HG02678 (cell line): ENCODE data around the gene CRLF1.
A peak's percentile ranks its signal among the peaks of the same experiment; 100 is the strongest.

Source experiments
- ATAC-seq: cut with Tn5 transposase; IDR thresholded peaks from one replicate; pipeline ENCODE4 v1.9.1; 2021; ENCODE audit warnings: mild to moderate bottlenecking, moderate library complexity; ENCODE audit not compliant: unreplicated experiment

The CRLF1 gene

DNA sequence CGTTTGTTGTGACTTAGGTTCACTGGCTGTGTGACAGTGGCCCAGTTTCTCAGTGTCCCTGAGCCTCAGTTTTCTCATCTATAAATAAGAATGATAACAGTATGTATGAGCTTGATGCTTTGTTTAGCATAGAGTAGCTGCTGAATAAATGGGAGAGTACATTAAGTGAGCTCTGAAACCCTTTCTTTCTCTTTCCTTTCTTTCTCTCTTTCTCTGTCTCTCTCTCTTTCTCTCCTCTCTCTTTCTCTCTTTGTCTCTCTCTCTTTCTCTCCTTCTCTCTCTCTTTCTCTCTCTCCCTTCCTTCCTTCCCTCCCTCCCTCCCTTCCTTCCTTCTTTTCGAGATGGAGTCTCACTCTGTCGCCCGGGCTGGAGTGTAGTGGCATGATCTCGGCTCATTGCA lies 46.9 kb downstream of the CRLF1 start:
- no peak for ATAC-seq

DNA sequence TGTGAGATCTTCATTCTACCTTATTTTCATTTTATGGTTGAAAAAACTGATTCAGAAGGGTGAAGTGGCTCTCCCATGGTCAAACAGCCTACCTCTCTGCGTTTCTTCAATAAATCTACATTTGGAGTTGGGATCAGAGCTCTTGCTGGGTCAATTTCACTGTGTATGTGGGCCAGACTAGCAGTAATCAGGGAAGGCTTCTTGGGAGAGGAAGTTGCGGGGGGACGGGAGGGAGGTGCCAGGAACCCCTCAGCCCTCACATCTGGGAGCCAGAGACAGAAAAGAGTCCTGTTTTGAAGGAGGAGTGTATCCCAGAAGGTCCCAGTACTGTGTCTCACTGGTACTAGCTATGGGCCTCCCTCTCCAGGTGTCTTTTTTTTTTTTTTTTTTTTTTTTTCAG lies 48.0 kb downstream of the CRLF1 start:
- no peak for ATAC-seq

DNA sequence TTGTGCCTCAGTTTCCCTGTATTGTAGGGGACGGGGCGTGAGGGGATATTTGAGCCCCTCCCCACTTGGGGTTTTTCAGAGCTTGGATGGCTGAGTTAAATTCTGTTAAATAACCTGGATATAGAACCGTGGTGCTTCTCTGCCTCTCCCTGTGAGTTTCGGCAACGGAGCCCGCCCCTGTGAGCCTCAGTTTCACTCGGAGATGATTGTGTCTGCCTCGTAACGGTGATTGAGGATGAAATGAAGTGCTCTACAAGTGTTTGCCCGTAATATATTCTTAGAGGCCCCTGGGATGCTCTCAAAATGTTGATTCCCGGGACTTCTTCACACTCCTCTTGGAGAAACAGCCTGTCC lies 48.4 kb downstream of the CRLF1 start:
- ATAC-seq, result no peak

GRCh38 chr19:18557411-18558201 lies 49.0 kb downstream of the CRLF1 start, which contains the start of gene KXD1:
KXD1 (plus strand) TSS chr19:18557870; CDS start chr19:18562057, 4,187 bp downstream.
- peak; percentile 96 for ATAC-seq

DNA sequence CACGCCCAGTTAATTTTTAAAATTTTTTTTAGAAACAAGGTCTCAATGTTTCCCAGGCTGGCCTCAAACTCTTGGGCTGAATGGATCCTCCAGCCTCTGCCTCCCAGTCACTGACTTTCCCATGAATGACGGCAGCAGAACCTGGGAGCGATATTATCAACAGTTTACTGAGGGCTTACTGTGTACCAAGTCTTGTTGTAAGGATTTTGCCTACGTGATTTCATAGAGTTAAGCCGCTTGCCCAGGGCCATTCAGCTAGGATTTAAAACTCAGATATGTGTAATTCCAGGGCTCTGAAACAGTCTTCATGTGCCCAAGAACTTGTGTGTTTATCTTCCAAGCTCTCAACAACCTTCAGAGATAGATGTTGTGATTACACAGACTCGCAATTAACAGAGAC lies 55.0 kb downstream of the CRLF1 start:
- ATAC-seq, result no peak

DNA sequence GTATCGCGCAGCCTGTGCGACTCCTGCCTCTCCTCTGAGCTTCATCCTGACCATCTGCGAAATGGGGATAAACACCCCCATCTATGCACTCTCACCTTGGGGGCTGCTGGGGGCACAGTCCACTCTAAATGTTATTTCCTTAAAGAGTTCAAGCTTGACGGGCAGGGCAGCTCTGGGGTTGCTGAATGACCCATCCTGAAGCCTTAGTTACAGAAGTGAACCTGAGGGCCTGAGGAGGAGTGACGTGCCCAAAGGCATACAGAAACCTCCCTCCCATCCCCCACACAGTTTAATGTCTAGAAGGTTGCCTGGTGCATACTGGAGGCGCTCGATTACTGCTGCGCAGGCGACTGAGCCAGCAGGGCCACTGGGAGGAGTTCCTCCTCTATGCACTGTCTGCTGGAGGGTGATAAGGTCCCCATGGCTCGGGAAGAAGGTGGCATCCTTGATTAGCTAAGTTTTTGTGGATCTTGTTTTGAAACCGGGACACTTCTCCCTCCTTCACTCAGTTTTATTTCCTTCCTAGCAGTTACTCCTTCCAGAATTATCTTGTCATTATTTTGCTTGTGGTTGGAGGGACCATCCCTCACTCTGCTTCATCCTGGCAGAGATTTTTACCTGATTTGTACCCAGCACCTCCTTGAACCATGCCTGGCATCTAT lies 62.7 kb downstream of the CRLF1 start:
- peak; percentile 41 for ATAC-seq
